Endothelial cell (in vitro differentiated cells): ENCODE results near the gene ENSA. TPM values are rescaled to one million over a fixed set of nuclear protein-coding genes. Genes with fewer than 3 reads are reported as not detected.
"Not testable (repeated sequence)": the region's sequence is repeated elsewhere in the genome, so short reads cannot be mapped to it uniquely, and the experiment has no call there.

Experiments
- DNase-seq: peaks from one replicate; pipeline ENCODE4 v3.0.0; 2021; ENCODE audit warnings: low spot score
- H3K27ac Mint-ChIP-seq: one replicate; pipeline ENCODE4 v1.8.0; 2021; ENCODE audit warnings: mixed read lengths, inconsistent platforms; ENCODE audit not compliant: unreplicated experiment
- H3K27me3 Mint-ChIP-seq: one replicate; pipeline ENCODE4 v1.8.0; 2021; ENCODE audit warnings: mild to moderate bottlenecking, moderate library complexity, mixed read lengths, inconsistent platforms; ENCODE audit not compliant: unreplicated experiment
- H3K36me3 Mint-ChIP-seq: one replicate; pipeline ENCODE4 v1.8.0; 2021; ENCODE audit warnings: mild to moderate bottlenecking, low read depth, mixed read lengths, inconsistent platforms; ENCODE audit not compliant: unreplicated experiment
- H3K4me1 Mint-ChIP-seq: one replicate; pipeline ENCODE4 v1.8.0; 2021; ENCODE audit warnings: mild to moderate bottlenecking, mixed read lengths, inconsistent platforms; ENCODE audit not compliant: unreplicated experiment
- H3K4me3 Mint-ChIP-seq: one replicate; pipeline ENCODE4 v1.8.0; 2021; ENCODE audit warnings: mild to moderate bottlenecking, mixed read lengths, inconsistent platforms; ENCODE audit not compliant: unreplicated experiment
- H3K9me3 Mint-ChIP-seq: one replicate; pipeline ENCODE4 v1.8.0; 2021; ENCODE audit warnings: mixed read lengths, inconsistent platforms; ENCODE audit not compliant: unreplicated experiment
- total RNA-seq: library from RNA; stranded (reverse); fragmentation: NEBNext Ultra II Directional; extraction: Animal tissue kit (Norgen Biotek cat#: 25700); gene quantifications from one replicate; pipeline ENCODE4 v1.2.1, GENCODE V29; 2021; ENCODE audit not compliant: unreplicated experiment
- TF ChIP-seq, protein P1 (sequence below): fragments of 200-600 bp; sonication (generic); IDR thresholded peaks from one replicate; pipeline ENCODE4 v1.5.0; 2021; ENCODE audit warnings: antibody characterized with exemption; ENCODE audit not compliant: unreplicated experiment

The ENSA gene
- total RNA-seq, 1 donor from 2014 or later = 200 TPM

DNA sequence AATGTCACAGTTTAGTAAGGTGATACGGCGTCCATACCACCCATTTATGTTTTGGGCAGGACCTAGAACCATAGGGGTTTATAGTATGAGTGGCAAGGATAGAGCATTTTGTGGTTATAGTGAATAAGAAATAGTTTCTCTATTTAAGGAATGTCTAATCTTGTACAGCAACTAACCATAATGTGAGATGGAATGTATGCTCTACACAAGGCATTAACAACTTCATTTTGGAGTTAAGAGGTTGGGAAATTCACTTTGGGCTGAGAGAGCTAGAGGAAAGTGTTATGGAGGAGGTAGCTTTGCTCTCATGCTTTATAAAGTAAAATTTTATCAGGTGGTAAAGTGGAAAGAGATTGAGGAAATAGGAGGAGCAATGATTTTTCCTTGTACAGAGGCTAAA lies 47.0 kb downstream of the ENSA start:
- Mint-ChIP-seq H3K4me3 (no peak overlapping the region), H3K36me3 (peaks cover 15% of the 10 kb centered on the region), H3K4me1 (peaks cover 13% of the 10 kb centered on the region), H3K27ac (no peak overlapping the region), H3K27me3 (peaks cover 18% of the 10 kb centered on the region), H3K9me3 (no peaks in the 10 kb centered on the region)
- no peak for DNase-seq
- TF ChIP-seq, protein P1, sequence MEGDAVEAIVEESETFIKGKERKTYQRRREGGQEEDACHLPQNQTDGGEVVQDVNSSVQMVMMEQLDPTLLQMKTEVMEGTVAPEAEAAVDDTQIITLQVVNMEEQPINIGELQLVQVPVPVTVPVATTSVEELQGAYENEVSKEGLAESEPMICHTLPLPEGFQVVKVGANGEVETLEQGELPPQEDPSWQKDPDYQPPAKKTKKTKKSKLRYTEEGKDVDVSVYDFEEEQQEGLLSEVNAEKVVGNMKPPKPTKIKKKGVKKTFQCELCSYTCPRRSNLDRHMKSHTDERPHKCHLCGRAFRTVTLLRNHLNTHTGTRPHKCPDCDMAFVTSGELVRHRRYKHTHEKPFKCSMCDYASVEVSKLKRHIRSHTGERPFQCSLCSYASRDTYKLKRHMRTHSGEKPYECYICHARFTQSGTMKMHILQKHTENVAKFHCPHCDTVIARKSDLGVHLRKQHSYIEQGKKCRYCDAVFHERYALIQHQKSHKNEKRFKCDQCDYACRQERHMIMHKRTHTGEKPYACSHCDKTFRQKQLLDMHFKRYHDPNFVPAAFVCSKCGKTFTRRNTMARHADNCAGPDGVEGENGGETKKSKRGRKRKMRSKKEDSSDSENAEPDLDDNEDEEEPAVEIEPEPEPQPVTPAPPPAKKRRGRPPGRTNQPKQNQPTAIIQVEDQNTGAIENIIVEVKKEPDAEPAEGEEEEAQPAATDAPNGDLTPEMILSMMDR = no peak

DNA sequence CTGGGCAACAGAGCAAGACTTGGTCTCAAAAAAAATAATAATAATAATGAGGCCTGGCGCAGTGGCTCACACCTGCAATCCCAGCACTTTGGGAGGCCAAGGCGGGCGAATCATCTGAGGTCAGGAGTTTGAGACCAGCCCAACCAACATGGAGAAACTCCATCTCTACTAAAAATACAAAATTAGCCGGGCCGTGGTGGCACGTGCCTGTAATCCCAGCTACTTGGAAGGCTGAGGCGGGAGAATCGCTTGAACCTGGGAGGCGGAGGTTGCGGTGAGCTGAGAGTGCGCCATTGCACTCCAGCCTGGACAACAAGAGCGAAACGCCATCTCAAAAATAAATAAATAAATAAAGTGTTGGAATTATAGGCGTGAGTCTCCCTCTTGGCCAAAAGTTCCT lies 47.5 kb downstream of the ENSA start:
- H3K4me1 Mint-ChIP-seq = peaks cover 17% of the 10 kb centered on the region
- peaks cover 19% of the 10 kb centered on the region for H3K27me3 Mint-ChIP-seq
- not testable (repeated sequence) for H3K9me3 Mint-ChIP-seq, H3K27ac Mint-ChIP-seq, DNase-seq, H3K4me3 Mint-ChIP-seq
- peaks cover 20% of the 10 kb centered on the region for H3K36me3 Mint-ChIP-seq

DNA sequence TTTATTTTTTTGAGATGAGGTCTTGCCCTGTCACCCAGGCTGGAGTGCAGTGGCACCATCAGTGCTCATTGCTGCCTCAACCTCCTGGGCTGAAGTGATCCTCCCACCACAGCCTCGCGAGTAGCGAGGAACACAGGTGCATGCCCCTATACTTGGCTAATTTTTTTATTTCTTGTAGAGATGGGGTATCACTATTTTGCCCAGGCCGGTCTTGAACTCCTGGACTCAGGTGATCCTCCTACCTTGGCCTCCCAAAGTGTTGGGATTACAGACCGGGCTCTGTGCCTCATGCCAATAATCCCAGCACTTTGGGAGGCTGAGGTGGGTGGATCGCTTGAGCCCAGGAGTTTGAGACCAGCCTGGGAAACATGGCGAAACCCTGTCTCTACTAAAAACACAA lies 48.0 kb downstream of the ENSA start:
- H3K36me3 Mint-ChIP-seq = peaks cover 23% of the 10 kb centered on the region
- not testable (repeated sequence) for H3K4me3 Mint-ChIP-seq, DNase-seq, H3K9me3 Mint-ChIP-seq, H3K27ac Mint-ChIP-seq
- H3K4me1 Mint-ChIP-seq = peaks cover 20% of the 10 kb centered on the region
- H3K27me3 Mint-ChIP-seq = peaks cover 19% of the 10 kb centered on the region

DNA sequence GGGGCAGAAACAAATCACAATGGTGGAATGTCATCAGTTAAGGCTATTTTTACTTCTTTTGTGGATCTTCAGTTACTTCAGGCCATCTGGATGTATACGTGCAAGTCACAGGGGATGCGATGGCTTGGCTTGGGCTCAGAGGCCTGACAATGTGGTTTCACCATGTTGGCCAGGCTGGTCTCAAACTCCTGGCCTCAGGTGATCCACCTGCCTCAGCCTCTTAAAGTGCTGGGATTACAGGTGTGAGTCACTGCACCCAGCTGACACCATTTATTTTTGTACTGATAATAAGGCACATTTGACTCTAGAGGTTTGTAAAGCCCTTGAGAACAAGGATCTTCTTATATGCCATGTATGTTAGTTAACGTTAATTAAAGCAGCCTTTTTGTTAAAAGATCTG lies 48.4 kb downstream of the ENSA start:
- DNase-seq, H3K27ac Mint-ChIP-seq, H3K9me3 Mint-ChIP-seq: not testable (repeated sequence)
- Mint-ChIP-seq H3K27me3 (peaks cover 19% of the 10 kb centered on the region), H3K4me3 (peak overlapping the region; percentile 42), H3K36me3 (peaks cover 28% of the 10 kb centered on the region), H3K4me1 (peaks cover 23% of the 10 kb centered on the region)

DNA sequence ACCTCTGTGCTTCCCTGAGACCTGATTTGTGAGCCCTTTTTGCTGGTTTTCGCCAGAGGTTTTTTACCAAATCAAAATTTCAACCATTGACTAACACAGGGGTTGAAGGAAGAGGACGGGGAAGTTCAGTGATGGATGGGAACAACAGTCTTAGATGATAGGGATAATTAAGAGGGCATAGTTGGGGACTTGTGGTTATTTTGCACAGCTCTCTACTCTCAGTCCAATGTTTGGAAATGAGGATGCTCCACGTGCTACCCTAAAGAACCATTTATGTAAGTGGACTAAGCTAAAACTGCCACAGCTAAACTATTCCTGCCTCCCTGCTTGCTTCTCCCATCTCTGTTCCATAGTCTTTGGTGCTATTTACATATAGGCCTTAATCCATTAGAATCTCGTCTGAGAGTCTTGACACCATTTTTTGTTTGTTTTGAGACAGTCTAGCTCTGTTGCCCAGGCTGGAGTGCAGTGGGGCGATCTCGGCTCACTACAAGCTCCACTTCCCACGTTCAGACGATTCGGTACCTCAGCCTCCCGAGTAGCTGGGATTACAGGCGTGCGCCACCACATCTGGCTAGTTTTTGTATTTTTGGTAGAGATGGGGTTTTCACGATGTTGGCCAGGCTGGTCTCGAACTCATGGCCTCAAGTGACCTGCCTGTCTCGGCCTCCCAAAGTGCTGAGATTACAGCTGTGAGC lies 49.3 kb downstream of the ENSA start:
- no peak for DNase-seq
- Mint-ChIP-seq H3K4me3 (peak overlapping the region; percentile 73), H3K27me3 (peaks cover 22% of the 10 kb centered on the region), H3K9me3 (no peaks in the 10 kb centered on the region), H3K36me3 (peaks cover 35% of the 10 kb centered on the region), H3K27ac (peak overlapping the region; percentile 94), H3K4me1 (peaks cover 32% of the 10 kb centered on the region)
- TF ChIP-seq, protein P1 = no peak

DNA sequence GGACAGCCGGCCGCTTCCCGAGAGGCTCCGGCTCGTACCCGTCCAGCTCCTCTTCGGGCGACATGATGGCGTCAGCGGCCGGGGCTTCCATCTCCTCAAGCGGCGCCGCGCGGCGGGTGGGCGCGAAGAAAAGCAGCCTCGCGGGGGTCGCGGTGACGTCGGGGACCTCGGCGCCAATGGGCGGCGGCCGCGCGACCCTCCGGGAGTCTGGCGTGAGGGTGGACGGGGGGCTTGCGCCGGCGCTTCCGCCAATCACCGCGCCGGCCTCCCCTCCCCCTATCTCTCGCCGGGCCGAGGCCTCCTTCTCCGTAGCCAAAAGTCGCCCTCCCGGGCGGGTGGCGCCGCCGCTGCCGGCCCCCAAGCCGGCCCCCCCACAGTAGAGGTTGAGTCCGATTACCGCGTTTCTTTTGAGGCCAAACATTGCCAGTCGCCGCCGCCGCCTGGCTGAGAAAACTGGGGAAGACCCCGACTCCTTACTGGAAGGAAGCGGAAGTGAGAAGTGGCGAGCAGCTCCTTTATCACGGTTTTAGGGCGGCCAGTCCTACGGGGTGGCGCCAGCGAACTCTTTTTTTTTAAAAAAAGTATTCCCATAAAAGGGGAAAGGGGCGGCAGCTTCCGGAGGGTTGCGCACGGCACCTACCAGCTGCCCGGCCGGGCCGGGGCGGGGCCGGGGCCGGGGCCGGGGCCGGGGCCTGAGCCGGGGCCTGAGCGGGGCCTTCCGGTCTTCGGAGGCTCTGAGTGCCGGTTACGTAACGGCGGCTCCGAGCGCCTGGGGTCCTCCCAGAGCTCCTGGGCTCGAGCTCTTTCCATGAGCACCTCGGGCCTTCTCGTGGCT lies 50.1 kb downstream of the ENSA start, which contains the start of gene MCL1:
Gene MCL1, minus strand, starts transcription at position 501 of the 835 bp plus-strand sequence. Its CDS starts 80 bp downstream, at position 421.
- peak within 1 kb of the TSS; percentile 99 for H3K27ac Mint-ChIP-seq
- peak within 1 kb of the TSS; percentile 100 for H3K4me3 Mint-ChIP-seq
- H3K4me1 Mint-ChIP-seq = peaks cover 39% of the 10 kb centered on the region
- H3K36me3 Mint-ChIP-seq = peaks cover 42% of the 10 kb centered on the region
- no peaks in the 10 kb centered on the region for H3K9me3 Mint-ChIP-seq
- peaks cover 22% of the 10 kb centered on the region for H3K27me3 Mint-ChIP-seq
- DNase-seq = peak; percentile 86
- TF ChIP-seq, protein P1 = no peak
